Lower leg skin (tissue), 4 donors: Measurements from ENCODE around the gene SPTB. TPM values are rescaled to one million over a fixed set of nuclear protein-coding genes. Genes with fewer than 3 reads are reported as not detected.

Experiments used
- DNase-seq, 2 donors: peaks; one replicate each; pipeline ENCODE4 v3.0.0-alpha.2; 2019; ENCODE audit warnings: low spot score in 2 of 2
- H3K4me3 ChIP-seq: fragments of 200-600 bp; sonication (generic); 2 replicates; pipeline ENCODE4 v1.5.1; 2017; ENCODE audit warnings: mild to moderate bottlenecking, low read depth; ENCODE audit not compliant: poor library complexity, severe bottlenecking
- POLR2A ChIP-seq, 2 donors: fragments of 450-650 bp; IDR thresholded peaks; one replicate each; pipeline ENCODE4 v1.6.1; 2016 to 2017; ENCODE audit warnings: antibody characterized with exemption in 2 of 2, mild to moderate bottlenecking in 1 of 2, moderate library complexity in 1 of 2
- WGBS, 2 donors: methylation state at CpG; one replicate each; pipeline ENCODE4 v1.1.5; 2018; 5-methylcytosine and 5-hydroxymethylcytosine counted together
- intact Hi-C: fragments of 100-400 bp; cut with DNase I; formaldehyde crosslinking; loops from one replicate; pipeline ENCODE4 v1.15.0; 2023; ENCODE audit warnings: low total_unique reads
- total RNA-seq, 4 donors: library from RNA; depleted of rRNA; stranded (reverse); fragments of >200 nt; gene quantifications; one replicate each; pipeline ENCODE4 v1.1.0, GENCODE V29; 2016
- TF ChIP-seq, protein P1 (sequence below), 3 donors: fragments of 450-650 bp; IDR thresholded peaks; one replicate each; pipeline ENCODE4 v1.5.1; 2016; ENCODE audit warnings: antibody characterized with exemption in 3 of 3, mild to moderate bottlenecking in 3 of 3, moderate library complexity in 2 of 3

Gene SPTB
- total RNA-seq, 4 donors from 2014 or later = 0.34 to 1.3 (median 0.92) TPM

- no peak overlapping the region for H3K4me3 ChIP-seq
- peak in 1 of 2 donors; percentile 80 for DNase-seq
- intact Hi-C loops = no loop called here
- WGBS, 2 donors = 78 to 79% methylated on average over 7 of the region's 7 CpGs
- TF ChIP-seq POLR2A (IDR thresholded peaks at IDR 0.05) = no peak
- TF ChIP-seq, protein P1, sequence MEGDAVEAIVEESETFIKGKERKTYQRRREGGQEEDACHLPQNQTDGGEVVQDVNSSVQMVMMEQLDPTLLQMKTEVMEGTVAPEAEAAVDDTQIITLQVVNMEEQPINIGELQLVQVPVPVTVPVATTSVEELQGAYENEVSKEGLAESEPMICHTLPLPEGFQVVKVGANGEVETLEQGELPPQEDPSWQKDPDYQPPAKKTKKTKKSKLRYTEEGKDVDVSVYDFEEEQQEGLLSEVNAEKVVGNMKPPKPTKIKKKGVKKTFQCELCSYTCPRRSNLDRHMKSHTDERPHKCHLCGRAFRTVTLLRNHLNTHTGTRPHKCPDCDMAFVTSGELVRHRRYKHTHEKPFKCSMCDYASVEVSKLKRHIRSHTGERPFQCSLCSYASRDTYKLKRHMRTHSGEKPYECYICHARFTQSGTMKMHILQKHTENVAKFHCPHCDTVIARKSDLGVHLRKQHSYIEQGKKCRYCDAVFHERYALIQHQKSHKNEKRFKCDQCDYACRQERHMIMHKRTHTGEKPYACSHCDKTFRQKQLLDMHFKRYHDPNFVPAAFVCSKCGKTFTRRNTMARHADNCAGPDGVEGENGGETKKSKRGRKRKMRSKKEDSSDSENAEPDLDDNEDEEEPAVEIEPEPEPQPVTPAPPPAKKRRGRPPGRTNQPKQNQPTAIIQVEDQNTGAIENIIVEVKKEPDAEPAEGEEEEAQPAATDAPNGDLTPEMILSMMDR (IDR thresholded peaks at IDR 0.05) = no peak
Measured at GRCh38 chr14:64719601-64720000, 160.1 kb downstream of the SPTB start.

- DNase-seq = peak in 1 of 2 donors; percentile 45
- 79 to 84% methylated on average over 7 of the region's 7 CpGs for WGBS, 2 donors
- TF ChIP-seq, protein P1 (IDR thresholded peaks at IDR 0.05) = no peak
- TF ChIP-seq POLR2A (IDR thresholded peaks at IDR 0.05) = no peak
- intact Hi-C loops = no loop called here
- H3K4me3 ChIP-seq = no peak overlapping the region
Measured at GRCh38 chr14:64718762-64719161, 160.9 kb downstream of the SPTB start.

DNA sequence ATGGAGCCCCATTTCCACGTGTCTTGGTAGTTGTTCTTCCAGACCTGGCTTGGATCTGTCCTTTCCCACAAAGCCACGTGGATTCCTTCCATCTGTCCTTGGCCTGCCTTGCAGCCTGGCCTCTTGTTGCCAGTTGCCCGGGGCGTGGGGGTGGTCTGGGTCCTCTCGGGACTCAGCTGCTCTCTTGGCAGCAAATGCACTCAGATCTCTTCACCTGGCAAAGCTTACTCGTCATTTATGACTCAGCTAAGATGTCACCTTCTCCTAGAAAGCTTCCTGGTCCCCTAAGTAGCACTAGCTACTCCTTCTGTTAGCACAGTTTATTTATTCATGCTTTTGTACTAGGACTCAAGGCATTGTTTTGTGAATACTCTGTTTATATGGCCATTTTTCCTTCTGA, 161.8 kb downstream of the SPTB start:
- no peak overlapping the region for H3K4me3 ChIP-seq
- TF ChIP-seq, protein P1 (IDR thresholded peaks at IDR 0.05) = no peak
- DNase-seq = peak; percentile 45 to 81
- intact Hi-C loops = no loop called here
- WGBS, 2 donors = 18 to 19% methylated on average over 6 of the region's 6 CpGs

GRCh38 chr14:64715628-64716412, 163.9 kb downstream of the SPTB start:
- H3K4me3 ChIP-seq = no peak overlapping the region
- TF ChIP-seq POLR2A (IDR thresholded peaks at IDR 0.05) = no peak
- TF ChIP-seq, protein P1 (IDR thresholded peaks at IDR 0.05) = no peak
- WGBS, 2 donors = 17 to 28% methylated on average over 19 to 22 of the region's 22 CpGs
- intact Hi-C loops = no loop called here
- DNase-seq = no peak

DNA sequence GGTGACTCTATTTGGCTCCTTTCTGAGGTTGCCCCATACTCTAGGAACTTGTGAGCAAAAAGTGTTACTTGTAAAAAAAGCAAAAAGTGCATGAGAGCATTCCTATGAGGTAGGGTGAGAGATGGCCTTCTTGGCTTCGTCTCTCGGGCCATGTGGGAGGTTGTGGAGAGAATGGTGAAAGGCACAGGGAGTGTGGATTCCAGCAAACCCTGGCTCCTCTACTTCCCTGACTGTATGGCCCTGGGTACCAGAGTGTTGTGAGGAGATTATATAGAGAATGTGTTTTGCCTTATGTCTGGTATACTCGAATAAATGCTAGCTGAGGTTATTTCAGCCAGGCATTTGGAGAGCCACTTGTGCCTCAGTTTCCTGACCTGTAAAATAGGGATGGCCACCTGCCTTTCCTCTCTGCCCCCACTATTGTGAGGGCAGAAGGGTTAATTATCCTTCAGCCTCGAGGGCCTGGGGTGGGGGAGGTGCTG, 164.5 kb downstream of the SPTB start:
- no peak overlapping the region for H3K4me3 ChIP-seq
- WGBS, 2 donors = 48 to 58% methylated on average over 4 of the region's 4 CpGs
- peak in 1 of 2 donors; percentile 17 for DNase-seq

More for the DNA sequence above, 164.5 kb downstream of the SPTB start:
- TF ChIP-seq, protein P1 (IDR thresholded peaks at IDR 0.05) = no peak
- TF ChIP-seq POLR2A (IDR thresholded peaks at IDR 0.05) = no peak
- intact Hi-C loops = no loop called here
